Astrocyte of the hippocampus (primary cell): Measurements from ENCODE around the gene MRPL11.

ENCODE experiments used
- DNase-seq: peaks from one replicate; pipeline ENCODE4 v3.0.0; 2011; ENCODE audit warnings: low read depth, low spot score

MRPL11 gene

GRCh38 chr11:66438504-66439466 lies at the start of gene MRPL11:
Gene MRPL11 (minus strand): TSS chr11:66438848. CDS start chr11:66438754, 94 bp downstream.
- peak; percentile 96 for DNase-seq

- DNase-seq: no peak
Observed at GRCh38 chr11:66484806-66485380, 46.2 kb upstream of the MRPL11 start.

GRCh38 chr11:66480117-66480938 lies 41.7 kb upstream of the MRPL11 start, which contains the start of gene DPP3:
Gene DPP3 (plus strand): TSS chr11:66480434. CDS start chr11:66482201, 1,767 bp downstream.
- DNase-seq: peak; percentile 99

- peak; percentile 58 for DNase-seq
Observed at GRCh38 chr11:66479394-66480116, 40.9 kb upstream of the MRPL11 start.

GRCh38 chr11:66478729-66479393 lies 40.2 kb upstream of the MRPL11 start:
- peak; percentile 38 for DNase-seq

DNA sequence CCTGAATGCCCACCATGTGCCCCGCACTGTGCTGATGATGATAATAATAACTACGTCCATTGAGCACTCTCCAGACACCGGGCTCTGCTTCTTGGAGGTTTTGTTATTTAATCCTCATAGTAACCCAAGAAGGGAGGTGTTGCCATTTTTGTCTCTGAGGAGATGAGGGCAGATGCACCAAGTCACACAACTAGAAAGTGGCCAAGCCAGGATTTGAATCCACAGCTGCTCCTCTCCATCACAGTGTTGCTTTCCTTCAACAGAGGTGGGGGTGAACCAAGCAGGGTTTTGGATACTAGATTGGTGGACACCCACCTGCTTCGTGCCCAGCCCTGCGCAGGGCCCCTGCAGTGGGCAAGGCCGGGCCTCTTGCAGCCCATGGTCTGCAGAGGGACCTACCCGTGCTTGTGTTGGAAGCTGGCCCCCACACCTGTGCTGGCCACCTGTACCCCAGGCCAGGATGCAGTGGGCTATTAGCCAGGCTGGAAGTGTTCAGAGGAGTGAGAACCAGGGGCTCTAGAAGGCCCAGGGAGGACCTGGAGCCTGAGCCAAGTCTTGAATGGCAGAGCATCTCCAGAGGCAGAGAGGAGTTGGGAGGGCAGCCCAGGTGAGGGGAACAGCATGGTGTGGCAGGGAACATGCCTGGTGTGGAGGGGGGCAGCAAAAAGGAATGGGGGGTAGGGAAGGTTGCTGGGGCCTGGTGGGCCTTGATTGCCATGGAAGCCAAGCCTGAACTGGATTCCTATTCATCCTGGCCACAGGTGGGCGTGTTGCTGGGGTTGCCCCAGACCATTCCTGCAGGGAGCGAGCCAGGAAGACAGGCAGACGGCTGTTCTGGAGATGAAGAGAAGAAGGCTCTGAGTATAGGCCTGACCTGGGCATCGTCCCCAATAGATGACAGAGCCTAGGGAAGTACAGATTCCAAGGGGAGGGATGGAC lies 38.9 kb upstream of the MRPL11 start:
- DNase-seq: no peak

DNA sequence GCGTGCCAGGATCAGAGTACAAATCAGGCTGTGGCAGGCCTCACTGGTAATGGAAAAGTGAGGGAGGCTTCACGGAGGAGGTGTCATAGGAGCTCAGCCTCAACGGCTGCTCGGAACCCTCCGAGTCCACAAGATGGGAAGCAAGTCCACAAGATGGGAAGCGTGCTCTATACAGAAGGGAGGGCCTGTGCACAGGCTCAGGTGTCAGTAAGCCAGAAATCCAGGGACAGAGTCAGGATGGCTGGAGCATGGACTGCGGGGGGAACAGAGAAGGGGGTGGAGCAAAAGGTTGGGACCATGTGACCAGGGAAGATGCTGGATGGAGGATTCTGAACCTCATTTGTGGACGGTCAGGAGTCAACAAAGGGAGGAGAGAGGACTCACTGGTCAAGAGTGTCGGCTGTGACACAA lies 38.2 kb upstream of the MRPL11 start:
- DNase-seq: no peak

- DNase-seq: no peak
Observed at GRCh38 chr11:66476173-66476840, 37.7 kb upstream of the MRPL11 start.

GRCh38 chr11:66475349-66476172 lies 36.9 kb upstream of the MRPL11 start:
- DNase-seq: no peak

GRCh38 chr11:66473608-66474515 lies 35.2 kb upstream of the MRPL11 start:
- no peak for DNase-seq

- no peak for DNase-seq
Observed at GRCh38 chr11:66473167-66473566, 34.5 kb upstream of the MRPL11 start.

GRCh38 chr11:66472054-66472453 lies 33.4 kb upstream of the MRPL11 start:
- DNase-seq: no peak

- no peak for DNase-seq
Observed at GRCh38 chr11:66471142-66471541, 32.5 kb upstream of the MRPL11 start.

DNA sequence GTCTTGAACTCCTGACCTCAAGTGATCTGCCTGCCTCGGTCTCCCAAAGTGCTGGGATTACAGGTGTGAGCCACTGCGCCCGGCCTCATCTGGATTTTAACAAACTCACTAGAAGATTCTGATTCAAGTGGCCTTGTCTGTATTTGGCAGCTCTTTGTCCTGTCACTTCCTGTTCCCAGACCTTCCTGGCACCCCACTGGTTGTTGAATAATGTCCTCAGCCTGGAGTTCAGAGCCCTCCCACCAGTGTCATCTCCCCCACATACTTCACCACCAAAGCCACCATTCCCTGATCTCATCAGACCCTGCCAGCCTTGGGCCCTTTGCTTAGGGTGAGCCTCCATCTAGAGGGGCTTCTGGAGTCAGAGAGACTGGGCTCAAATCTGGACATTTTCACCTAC lies 31.4 kb upstream of the MRPL11 start:
- no peak for DNase-seq

DNA sequence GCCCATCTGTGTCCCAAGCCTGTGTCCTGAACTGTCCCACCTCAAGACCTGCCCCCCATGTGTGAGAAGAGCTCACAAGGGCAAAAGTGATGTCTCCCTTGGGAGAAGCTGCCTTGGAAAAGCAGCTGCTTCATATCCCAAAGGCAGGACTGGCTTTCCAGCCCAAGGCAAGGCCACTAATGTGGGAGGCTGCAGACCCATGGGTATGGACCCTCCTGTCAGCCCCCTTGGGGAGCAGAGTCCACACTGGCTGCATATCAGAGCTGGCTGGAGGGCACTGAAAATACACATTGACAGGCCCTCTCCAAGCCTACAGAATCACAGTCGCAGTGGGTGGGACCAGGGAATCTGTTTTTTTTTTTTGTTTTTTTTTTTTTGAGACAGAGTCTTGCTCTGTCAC lies 30.8 kb upstream of the MRPL11 start:
- DNase-seq: no peak

GRCh38 chr11:66468691-66469090 lies 30.0 kb upstream of the MRPL11 start:
- no peak for DNase-seq

- DNase-seq: no peak
Observed at GRCh38 chr11:66467756-66468155, 29.1 kb upstream of the MRPL11 start.
